ENCODE data around the gene KRTAP1-1.

DNA sequence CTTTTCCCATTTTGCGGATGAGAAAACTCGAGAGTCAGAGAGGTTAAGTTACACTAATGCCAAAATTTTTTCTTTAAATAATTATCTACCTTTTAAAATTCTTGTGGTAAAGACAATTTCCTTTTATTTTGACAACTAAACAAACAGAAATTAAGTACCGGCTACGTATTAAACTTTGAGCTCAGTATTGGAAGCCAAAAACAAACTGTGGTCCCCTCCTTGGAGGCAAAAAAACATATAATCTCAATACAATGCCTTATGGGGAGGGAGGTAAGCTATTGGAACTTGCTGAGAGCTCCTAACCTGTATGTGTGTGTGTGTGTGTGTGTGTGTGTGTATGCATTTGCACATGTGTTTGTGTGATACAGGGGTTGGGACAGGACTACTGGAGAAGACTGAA is 22.2 kb upstream of the KRTAP1-1 start:
- TF ChIP-seq, protein P1, sequence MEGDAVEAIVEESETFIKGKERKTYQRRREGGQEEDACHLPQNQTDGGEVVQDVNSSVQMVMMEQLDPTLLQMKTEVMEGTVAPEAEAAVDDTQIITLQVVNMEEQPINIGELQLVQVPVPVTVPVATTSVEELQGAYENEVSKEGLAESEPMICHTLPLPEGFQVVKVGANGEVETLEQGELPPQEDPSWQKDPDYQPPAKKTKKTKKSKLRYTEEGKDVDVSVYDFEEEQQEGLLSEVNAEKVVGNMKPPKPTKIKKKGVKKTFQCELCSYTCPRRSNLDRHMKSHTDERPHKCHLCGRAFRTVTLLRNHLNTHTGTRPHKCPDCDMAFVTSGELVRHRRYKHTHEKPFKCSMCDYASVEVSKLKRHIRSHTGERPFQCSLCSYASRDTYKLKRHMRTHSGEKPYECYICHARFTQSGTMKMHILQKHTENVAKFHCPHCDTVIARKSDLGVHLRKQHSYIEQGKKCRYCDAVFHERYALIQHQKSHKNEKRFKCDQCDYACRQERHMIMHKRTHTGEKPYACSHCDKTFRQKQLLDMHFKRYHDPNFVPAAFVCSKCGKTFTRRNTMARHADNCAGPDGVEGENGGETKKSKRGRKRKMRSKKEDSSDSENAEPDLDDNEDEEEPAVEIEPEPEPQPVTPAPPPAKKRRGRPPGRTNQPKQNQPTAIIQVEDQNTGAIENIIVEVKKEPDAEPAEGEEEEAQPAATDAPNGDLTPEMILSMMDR (IDR thresholded peaks at IDR 0.05), result no peak
- no peak for TF ChIP-seq POLR2A (IDR thresholded peaks at IDR 0.05)
- no peak for TF ChIP-seq POLR2AphosphoS5 (IDR thresholded peaks at IDR 0.05)

Measured in prostate gland (tissue), 2 donors.